Common myeloid progenitor, CD34-positive (primary cell): ENCODE data around the gene ETV6.
"Not testable (repeated sequence)": the region's sequence is repeated elsewhere in the genome, so short reads cannot be mapped to it uniquely, and the experiment has no call there.

Source experiments
- CTCF ChIA-PET: fragments of 350-600 bp; sonication (Branson Sonifier 250); formaldehyde crosslinking; loops from one replicate; lab custom pipeline; 2021; ENCODE audit warnings: antibody characterized with exemption; lab: Charles Lee
- POLR2A ChIA-PET: fragments of 350-600 bp; sonication (Branson Sonifier 250); formaldehyde crosslinking; loops from one replicate; lab custom pipeline; 2021; ENCODE audit warnings: antibody characterized with exemption; lab: Charles Lee
- DNase-seq, 3 donors: peaks; one replicate each; pipeline versions ENCODE4 v3.0.0 to v3.0.0-alpha.2; 2013
- H3K27ac ChIP-seq, 2 experiments: 1 replicate in 1 of 2; 2 replicates in 1 of 2; pipeline ENCODE4 v1.7.0; 2013; ENCODE audit warnings: inconsistent platforms in 2 of 2, low read length in 2 of 2, mild to moderate bottlenecking in 2 of 2, low read depth in 1 of 2, moderate library complexity in 1 of 2; ENCODE audit not compliant: severe bottlenecking in 2 of 2, insufficient read depth in 1 of 2, poor library complexity in 1 of 2
- H3K27me3 ChIP-seq, 5 experiments: replicated peaks in 2 of 5; 1 replicate in 3 of 5; 2 replicates in 2 of 5; pipeline versions ENCODE4 v1.6.1 to v1.7.0; 2013; ENCODE audit warnings: low read length in 4 of 5, mild to moderate bottlenecking in 2 of 5, moderate library complexity in 2 of 5, inconsistent platforms in 1 of 5; ENCODE audit not compliant: insufficient read depth in 5 of 5, control insufficient read depth in 4 of 5
- H3K36me3 ChIP-seq, 4 experiments: 1 replicate in 2 of 4; 2 replicates in 2 of 4; pipeline versions ENCODE4 v1.6.1 to v1.7.0; 2013; ENCODE audit warnings: low read length in 3 of 4, control low read depth in 1 of 4, mild to moderate bottlenecking in 1 of 4; ENCODE audit not compliant: control insufficient read depth in 4 of 4, insufficient read depth in 4 of 4
- H3K4me1 ChIP-seq, 4 experiments: 1 replicate in 3 of 4; 2 replicates in 1 of 4; pipeline versions ENCODE4 v1.6.1 to v1.7.1; 2013; ENCODE audit warnings: low read length in 3 of 4, mild to moderate bottlenecking in 3 of 4, control low read depth in 1 of 4, inconsistent platforms in 1 of 4, moderate library complexity in 1 of 4; ENCODE audit not compliant: control insufficient read depth in 4 of 4, insufficient read depth in 4 of 4; ENCODE audit errors: control extremely low read depth in 1 of 4
- H3K4me3 ChIP-seq, 7 experiments: 1 replicate in 4 of 7; 2 replicates in 3 of 7; pipeline versions ENCODE4 v1.5.1 to v1.7.0; 2013; ENCODE audit warnings: mild to moderate bottlenecking in 7 of 7, low read length in 6 of 7, moderate library complexity in 6 of 7, inconsistent platforms in 2 of 7, low read depth in 2 of 7, control low read depth in 1 of 7; ENCODE audit not compliant: insufficient read depth in 4 of 7, control insufficient read depth in 1 of 7; ENCODE audit errors: extremely low read depth in 1 of 7
- H3K9me3 ChIP-seq, 5 experiments: 1 replicate in 4 of 5; 2 replicates in 1 of 5; pipeline versions ENCODE4 v1.6.1 to v1.7.1; 2013; ENCODE audit warnings: low read length in 4 of 5, mild to moderate bottlenecking in 2 of 5, inconsistent platforms in 1 of 5, low read depth in 1 of 5, moderate library complexity in 1 of 5; ENCODE audit not compliant: control insufficient read depth in 4 of 5, insufficient read depth in 2 of 5; ENCODE audit errors: control extremely low read depth in 1 of 5
- WGBS: methylation state at CpG from one replicate; pipeline ENCODE4 v1.1.5; 2013; ENCODE audit not compliant: insufficient coverage; 5-methylcytosine and 5-hydroxymethylcytosine counted together

Gene ETV6

DNA sequence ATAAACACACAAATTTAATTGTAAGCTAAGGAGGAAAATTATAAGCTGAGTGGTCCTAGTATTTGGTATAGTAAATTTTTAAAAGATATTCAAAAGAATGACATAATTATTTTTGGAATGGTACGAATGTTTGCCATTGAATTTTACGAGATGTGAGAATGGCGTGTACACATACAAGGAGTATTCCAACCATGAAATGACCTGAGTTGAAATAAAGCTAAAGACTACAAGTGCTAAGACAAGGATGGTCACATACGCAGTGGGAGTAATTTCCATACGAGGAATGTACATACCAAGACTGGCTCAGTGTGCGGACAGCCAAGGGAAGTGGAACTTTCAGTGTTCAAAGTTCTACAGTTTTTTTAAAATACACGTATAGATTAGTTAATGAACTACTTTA lies 21.1 kb upstream of the ETV6 start:
- POLR2A ChIA-PET: no interaction called here
- H3K27me3 ChIP-seq: no peaks in the 10 kb centered on the region

DNA sequence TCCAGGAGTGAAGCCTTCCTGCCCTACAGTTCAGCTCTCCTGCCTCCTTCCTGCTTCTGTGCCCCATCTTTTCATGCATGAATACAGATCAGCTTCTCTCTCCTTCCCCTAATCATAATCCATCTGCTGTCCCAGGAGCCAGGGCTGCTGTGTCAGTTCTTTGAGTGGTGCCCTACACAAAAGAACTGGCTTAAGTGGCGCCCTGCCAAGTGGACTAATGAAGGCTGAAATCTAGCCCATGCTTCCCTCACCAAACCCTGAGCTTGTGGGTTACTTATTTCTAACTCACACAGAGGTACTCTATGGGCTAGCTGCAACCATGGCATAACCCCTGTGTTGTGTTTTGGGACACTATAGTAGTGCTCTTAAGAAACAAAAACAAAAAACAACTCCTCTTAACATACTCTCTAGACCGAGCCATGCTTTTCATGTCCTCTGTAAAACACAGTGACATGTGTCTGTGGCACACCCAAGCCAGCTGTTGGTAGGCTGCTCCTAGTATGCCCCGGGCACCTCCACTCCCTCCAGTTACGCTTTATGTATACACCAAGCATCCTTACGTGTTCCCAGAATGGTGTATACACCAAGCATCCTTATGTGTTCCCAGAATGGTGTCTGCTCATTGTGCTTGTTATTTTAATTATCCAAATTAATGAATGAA lies 19.3 kb upstream of the ETV6 start:
- CTCF ChIA-PET: no interaction called here

More for the DNA sequence above, 21.1 kb upstream of the ETV6 start:
- Histone ChIP-seq H3K27ac (no peak overlapping the region), H3K4me1 (peaks cover 7 to 15% (median 14%) of the 10 kb centered on the region in 4 experiments), H3K9me3 (no peaks in the 10 kb centered on the region), H3K36me3 (no peaks in the 10 kb centered on the region), H3K4me3 (no peak overlapping the region)
- no peak for DNase-seq
- WGBS: 72% methylated on average over 4 of the region's 7 CpGs
- CTCF ChIA-PET: interaction anchor here (0.6 to 2.3 kb wide), 6 partner anchors 11 to 1691 kb away, joined by 3 to 6 read pairs (median 3); no protein-coding TSS in a partner anchor

GRCh38 chr12:11631288-11631687 lies 18.2 kb upstream of the ETV6 start:
- WGBS: no CpG with 5 or more reads among the region's 1 CpG
- Histone ChIP-seq H3K27me3 (no peaks in the 10 kb centered on the region), H3K27ac (no peak overlapping the region), H3K36me3 (no peaks in the 10 kb centered on the region), H3K4me3 (no peak overlapping the region), H3K9me3 (peaks cover 3 to 11% (median 5%) of the 10 kb centered on the region in 5 experiments), H3K4me1 (peaks cover 0 to 7% (median 6%) of the 10 kb centered on the region in 4 experiments)
- ChIA-PET POLR2A (no interaction called here), CTCF (interaction anchor here (1.4 to 2.3 kb wide), 2 partner anchors 8 to 11 kb away, joined by 4 to 9 read pairs; no protein-coding TSS in a partner anchor)
- no peak for DNase-seq

More for the DNA sequence above, 19.3 kb upstream of the ETV6 start:
- Histone ChIP-seq H3K4me1 (peaks cover 0 to 7% (median 6%) of the 10 kb centered on the region in 4 experiments), H3K27me3 (no peaks in the 10 kb centered on the region), H3K27ac (no peak overlapping the region), H3K9me3 (peaks cover 0 to 1% (median 0%) of the 10 kb centered on the region in 5 experiments), H3K36me3 (no peaks in the 10 kb centered on the region), H3K4me3 (no peak overlapping the region)
- POLR2A ChIA-PET: interaction anchor here (0.6 to 1.4 kb wide), 2 partner anchors 12 to 1109 kb away, joined by 3 to 5 read pairs; no protein-coding TSS in a partner anchor
- DNase-seq: no peak
- 95% methylated on average over 2 of the region's 5 CpGs for WGBS

GRCh38 chr12:11631881-11632280 lies 17.6 kb upstream of the ETV6 start:
- DNase-seq, H3K36me3 ChIP-seq, H3K27ac ChIP-seq, H3K4me3 ChIP-seq, H3K27me3 ChIP-seq, POLR2A ChIA-PET, H3K4me1 ChIP-seq: not testable (repeated sequence)
- peaks cover 3 to 17% (median 7%) of the 10 kb centered on the region in 5 experiments for H3K9me3 ChIP-seq
- 100% methylated on average over 3 of the region's 9 CpGs for WGBS
- CTCF ChIA-PET: interaction anchor here (1.4 to 2.3 kb wide), 2 partner anchors 9 to 10 kb away, joined by 4 to 9 read pairs; no protein-coding TSS in a partner anchor

- Histone ChIP-seq H3K27me3 (no peaks in the 10 kb centered on the region), H3K9me3 (peaks cover 3 to 17% (median 7%) of the 10 kb centered on the region in 5 experiments), H3K4me1 (peaks cover 0 to 7% (median 6%) of the 10 kb centered on the region in 4 experiments), H3K4me3 (no peak overlapping the region), H3K27ac (no peak overlapping the region), H3K36me3 (no peaks in the 10 kb centered on the region)
- WGBS: 53% methylated on average over 3 of the region's 6 CpGs
- POLR2A ChIA-PET: no interaction called here
- CTCF ChIA-PET: no interaction called here
- no peak for DNase-seq
Observed at GRCh38 chr12:11633968-11634367, 15.5 kb upstream of the ETV6 start.

DNA sequence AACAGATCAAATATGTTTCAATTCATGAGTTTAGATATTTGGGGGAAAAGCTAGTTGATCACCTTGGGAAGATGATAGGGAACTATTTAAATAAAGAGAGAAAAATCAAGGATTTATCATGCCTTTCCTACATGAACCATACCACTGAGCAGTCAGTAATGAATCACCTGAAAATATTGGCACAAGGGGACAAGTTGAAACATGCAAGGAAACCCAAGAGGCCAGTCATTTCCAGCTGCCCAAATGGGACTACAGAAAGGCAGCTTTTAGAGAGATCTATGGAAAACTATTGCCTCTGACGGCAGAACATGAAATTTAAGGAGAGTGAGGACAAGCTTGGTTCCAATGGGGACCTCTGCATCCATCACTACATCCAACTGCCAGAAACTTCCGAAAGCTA lies 14.1 kb upstream of the ETV6 start:
- ChIA-PET CTCF (interaction anchor here (1.1 kb wide), 1 partner anchor 12 kb away, joined by 5 read pairs; no protein-coding TSS in a partner anchor), POLR2A (no interaction called here)
- 100% methylated on average over 1 of the region's 2 CpGs for WGBS
- no peak for DNase-seq
- peaks cover 3 to 17% (median 7%) of the 10 kb centered on the region in 5 experiments for H3K9me3 ChIP-seq
- H3K36me3 ChIP-seq: no peaks in the 10 kb centered on the region
- no peak overlapping the region for H3K4me3 ChIP-seq
- no peaks in the 10 kb centered on the region for H3K4me1 ChIP-seq
- H3K27me3 ChIP-seq: no peaks in the 10 kb centered on the region
- H3K27ac ChIP-seq: no peak overlapping the region

- no peak for DNase-seq
- H3K4me1 ChIP-seq: peaks cover 0 to 6% (median 0%) of the 10 kb centered on the region in 4 experiments
- ChIA-PET CTCF (no interaction called here), POLR2A (no interaction called here)
- peaks cover 3 to 17% (median 7%) of the 10 kb centered on the region in 5 experiments for H3K9me3 ChIP-seq
- no peak overlapping the region for H3K27ac ChIP-seq
- H3K4me3 ChIP-seq: no peak overlapping the region
- no peaks in the 10 kb centered on the region for H3K36me3 ChIP-seq
- 100% methylated on average over 1 of the region's 3 CpGs for WGBS
- no peaks in the 10 kb centered on the region for H3K27me3 ChIP-seq
Observed at GRCh38 chr12:11638315-11638916, 11.1 kb upstream of the ETV6 start.
